GM19239 (cell line): ENCODE data around the gene SPATA31E1.
"Not testable (repeated sequence)": the region's sequence is repeated elsewhere in the genome, so short reads cannot be mapped to it uniquely, and the experiment has no call there.

Experiments used
- DNase-seq: peaks from one replicate; pipeline ENCODE4 v3.0.0; 2011; ENCODE audit warnings: low spot score; ENCODE audit not compliant: insufficient read length
- FAIRE-seq: peaks from 2 replicates; lab custom pipeline; 2011; peaks lifted over from hg19 to GRCh38; lab: Jason Lieb, UNC

The SPATA31E1 gene

DNA sequence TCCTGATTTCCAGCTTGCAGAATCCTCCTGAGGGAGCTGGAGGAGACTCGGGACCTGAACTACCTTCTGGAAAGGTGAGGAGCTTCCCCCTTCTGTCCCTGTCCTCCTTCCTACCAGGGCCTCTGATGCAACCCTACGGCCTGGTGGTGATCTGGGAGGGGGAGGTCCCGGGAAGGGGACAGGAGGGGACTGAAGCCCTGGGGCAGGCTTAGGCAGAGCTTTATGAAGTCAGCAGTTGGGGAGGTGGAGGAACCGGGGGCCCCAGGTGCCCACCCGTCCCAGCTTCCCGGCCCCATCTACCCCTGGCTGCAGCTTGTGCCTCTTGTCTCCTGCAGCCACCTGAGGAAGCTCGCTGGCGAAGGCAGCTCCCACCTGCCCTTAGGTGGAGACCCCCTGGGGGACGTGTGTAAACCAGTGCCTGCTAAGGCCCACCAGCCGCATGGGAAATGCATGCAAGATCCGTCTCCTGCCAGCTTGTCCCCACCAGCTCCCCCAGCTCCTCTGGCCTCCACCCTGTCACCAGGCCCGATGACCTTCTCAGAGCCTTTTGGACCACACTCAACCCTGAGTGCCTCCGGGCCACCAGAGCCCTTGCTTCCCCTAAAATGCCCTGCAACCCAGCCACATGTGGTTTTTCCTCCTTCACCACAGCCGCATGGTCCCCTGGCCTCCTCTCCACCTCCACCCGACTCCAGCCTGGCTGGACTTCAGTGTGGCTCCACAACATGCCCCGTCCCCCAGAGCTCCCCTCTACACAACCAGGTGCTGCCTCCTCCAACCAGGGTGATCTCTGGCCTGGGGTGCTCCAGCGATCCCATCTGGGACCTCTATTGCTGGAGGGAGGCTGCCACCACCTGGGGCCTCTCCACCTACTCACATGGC lies 2.1 kb downstream of the SPATA31E1 start:
- FAIRE-seq, result no peak
- no peak for DNase-seq

DNA sequence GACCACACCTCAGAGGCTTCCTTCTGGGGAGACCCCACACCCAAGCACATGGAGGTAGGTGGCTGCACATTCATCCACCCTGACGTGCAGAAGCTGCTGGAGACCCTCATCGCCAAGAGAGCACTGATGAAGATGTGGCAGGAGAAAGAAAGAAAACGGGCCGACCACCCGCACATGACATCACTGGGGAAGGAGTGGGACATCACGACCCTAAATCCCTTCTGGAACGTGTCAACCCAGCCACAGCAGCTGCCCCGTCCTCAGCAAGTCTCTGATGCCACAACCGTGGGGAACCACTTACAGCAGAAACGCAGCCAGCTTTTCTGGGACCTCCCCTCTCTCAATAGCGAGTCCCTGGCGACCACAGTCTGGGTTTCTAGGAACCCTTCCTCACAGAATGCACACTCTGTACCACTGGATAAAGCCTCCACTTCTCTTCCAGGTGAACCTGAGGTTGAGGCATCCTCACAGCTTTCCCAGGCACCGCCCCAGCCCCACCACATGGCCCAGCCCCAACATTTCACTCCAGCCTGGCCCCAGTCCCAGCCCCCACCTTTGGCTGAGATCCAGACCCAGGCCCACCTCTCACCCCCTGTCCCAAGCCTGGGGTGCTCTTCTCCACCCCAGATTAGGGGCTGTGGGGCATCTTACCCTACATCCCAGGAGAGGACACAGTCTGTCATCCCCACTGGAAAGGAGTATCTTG lies 3.0 kb downstream of the SPATA31E1 start:
- DNase-seq (no peak), FAIRE-seq (no peak)

DNA sequence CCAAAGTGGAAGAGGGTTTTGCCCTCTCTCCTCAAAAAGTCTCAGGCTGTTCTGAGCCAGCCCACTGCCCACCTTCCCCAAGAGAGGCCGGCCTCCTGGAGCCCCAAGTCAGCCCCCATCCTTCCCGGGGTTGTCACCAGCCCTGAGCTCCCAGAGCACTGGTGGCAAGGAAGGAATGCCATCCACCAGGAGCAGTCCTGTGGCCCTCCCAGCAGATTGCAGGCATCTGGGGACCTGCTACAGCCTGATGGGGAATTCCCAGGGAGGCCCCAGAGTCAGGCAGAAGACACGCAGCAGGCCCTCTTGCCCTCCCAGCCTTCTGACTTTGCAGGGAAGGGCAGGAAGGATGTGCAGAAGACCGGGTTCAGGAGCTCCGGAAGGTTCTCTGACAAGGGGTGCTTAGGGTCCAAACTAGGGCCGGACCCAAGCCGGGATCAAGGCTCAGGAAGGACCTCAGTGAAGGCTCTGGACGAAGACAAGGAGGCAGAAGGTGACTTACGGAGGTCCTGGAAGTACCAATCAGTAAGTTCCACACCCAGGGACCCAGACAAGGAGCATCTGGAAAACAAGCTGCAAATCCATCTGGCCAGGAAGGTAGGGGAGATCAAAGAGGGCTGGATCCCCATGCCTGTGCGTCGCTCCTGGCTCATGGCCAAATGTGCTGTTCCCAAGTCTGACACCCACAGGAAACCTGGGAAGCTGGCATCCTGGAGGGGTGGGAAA lies 3.7 kb downstream of the SPATA31E1 start:
- FAIRE-seq (no peak), DNase-seq (no peak)

DNA sequence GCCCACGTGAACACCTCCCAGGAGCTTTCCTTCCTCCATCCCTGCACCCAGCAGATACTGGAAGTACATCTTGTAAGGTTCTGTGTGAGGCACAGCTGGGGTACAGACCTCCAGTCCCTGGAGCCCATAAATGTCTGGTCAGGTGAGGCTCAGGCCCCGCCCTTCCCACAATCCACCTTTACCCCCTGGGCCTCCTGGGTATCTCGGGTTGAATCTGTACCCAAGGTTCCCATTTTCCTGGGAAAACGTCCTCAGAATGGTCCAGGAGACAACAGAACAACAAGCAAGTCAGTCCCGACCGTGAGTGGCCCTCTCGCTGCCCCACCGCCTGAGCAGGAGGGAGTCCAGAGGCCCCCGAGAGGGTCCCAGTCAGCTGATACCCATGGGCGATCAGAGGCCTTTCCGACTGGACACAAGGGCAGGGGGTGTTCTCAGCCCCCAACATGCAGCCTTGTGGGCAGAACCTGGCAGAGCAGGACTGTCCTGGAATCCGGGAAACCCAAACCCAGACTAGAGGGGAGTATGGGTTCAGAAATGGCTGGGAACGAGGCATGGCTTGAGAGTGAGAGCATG lies 4.3 kb downstream of the SPATA31E1 start:
- FAIRE-seq, result no peak
- no peak for DNase-seq

DNA sequence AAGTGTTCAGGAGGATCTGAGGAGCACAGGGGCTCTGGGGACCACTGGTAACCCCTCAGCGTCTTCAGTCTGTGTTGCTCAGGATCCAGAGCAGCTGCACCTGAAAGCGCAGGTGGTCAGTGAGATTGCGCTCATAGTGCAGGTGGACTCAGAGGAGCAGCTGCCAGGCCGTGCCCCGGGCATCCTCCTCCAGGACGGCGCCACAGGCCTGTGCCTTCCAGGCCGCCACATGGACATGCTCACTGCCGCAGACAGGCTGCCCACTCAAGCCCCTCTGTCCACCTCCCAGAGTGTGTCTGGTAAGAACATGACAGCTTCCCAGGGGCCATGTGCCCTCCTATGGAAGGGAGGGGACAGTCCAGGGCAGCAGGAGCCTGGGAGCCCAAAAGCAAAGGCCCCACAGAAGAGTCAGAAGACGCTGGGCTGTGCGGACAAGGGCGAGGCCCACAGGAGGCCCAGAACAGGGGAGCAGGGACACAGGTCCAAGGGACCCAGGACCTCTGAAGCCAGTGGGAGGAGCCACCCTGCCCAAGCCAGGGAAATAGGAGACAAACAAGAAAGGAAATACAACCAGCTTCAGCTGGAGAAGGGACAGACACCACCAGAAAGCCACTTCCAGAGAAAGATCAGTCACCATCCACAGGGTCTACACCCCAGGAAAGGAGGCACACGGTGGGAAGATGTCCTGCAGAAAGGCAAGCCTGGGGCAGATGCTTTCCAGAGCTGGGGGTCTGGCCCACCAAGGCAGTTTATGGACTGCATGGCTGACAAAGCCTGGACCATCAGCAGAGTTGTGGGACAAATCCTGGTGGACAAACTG lies 5.2 kb downstream of the SPATA31E1 start:
- FAIRE-seq (no peak), DNase-seq (no peak)

DNA sequence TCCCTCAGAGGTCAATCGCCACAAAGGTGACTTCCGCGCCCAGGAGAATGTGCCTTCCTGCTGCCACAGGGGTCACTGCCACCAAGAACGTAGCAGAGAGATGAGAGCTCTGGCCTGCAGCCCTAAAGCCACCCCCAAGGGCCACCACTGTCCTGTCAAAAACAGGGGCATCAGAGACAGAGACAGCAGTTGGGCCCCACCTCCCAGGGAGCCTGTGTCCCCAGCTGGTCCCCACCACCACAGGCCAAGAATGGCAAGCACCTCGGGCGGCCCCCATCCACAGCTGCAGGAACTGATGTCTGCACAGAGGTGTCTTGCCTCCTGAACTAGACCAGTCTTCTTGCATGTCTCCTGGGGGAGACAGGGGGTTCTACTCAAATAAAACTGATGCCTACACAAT lies 5.8 kb downstream of the SPATA31E1 start:
- no peak for DNase-seq
- no peak for FAIRE-seq

DNA sequence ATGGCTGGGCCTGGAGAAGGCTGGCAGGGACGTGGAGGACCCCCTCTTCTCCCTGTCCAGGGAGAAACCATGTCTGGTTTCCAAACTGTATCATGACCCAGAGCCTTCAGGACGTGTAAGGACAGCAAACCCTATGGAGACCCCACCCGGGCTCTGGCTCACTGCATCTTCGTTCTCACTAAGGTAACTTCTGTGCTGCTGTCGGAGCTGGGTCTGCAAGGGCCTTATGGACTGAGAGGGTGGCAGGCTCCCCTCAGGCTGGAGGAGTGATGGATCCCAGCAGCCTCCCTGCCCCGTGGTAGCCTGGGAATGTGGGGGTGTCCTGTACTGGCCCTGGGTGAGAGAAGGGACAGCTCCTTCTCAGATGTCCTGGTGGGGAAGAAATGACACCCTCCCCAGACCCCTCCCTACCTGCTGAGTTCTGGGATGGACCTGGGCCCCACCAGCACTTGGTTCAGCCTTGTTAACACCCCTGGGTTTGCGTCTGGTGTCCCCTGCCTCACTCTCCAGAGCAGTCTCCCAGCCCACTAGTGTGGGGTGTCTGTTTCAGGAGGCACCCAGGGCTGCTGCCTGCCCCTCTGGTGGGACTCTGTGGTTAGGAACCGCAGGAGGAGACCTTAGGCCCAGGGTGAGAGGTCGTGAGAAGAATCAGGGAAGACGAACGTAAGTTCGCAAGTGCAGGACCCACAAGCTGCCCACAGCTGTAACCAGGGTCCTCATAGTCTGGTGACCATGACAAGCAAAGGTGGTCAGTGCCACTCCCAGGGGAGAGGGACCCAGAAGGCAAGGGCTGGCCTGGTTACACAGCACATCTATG lies 6.6 kb downstream of the SPATA31E1 start:
- DNase-seq (no peak), FAIRE-seq (no peak)

DNA sequence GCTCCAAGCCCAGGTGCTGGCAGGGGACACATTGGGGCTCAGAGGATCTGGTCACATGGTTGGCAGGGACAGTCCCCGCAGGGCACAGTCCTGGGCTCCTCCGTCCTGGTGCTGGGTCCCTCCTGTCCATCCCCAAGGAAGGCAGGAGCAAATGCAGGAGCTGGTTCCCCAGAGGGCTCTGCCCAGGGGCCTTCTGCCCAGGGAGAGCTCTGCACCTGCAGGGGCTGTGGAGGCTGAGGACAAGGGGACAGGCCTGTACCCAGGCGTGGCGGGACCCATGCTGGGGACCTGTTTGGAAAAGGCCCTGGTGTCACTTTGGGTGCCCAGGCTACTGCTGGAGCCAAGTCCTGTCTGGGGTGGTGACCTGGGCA lies 7.2 kb downstream of the SPATA31E1 start:
- no peak for FAIRE-seq
- DNase-seq, result no peak

DNA sequence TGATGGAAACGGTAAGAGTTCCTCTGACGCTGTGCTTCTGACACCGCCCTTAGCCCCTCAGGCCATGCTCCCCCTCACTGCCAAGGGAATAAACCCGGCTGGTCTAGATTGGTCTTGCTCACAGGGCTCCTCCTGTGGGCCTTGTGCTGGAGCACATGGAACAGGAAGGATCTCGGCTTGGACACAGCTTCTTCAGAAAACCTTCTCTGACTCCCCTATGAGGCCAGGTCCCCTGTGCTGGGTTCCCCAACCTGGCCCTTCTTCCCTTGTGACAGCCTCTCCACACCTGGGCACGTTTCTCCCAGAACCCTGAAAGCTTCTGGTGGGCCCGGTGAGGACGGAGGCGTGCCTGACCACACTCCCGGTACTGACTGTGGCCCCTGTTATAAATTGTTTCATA lies 8.2 kb downstream of the SPATA31E1 start:
- DNase-seq, result no peak
- FAIRE-seq, result no peak

DNA sequence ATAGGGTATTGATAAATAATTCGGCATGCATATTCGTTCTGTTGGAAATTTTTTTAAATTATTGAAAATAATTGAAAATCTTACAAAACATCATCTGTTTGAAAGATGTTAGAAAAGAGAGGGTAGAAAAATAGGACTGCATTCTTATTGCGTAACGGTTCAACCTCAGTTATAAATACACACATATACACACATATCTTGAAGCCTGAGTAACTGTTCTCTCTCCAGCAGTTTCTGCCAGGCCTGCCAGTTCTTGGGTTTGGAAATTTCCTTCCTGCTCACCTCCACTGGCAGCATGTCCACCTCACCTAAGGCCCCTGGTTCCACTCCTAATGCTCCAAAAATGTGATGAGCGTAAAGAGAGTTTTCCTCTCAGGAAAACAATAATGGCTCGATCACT lies 9.1 kb downstream of the SPATA31E1 start:
- FAIRE-seq (no peak), DNase-seq (no peak)

DNA sequence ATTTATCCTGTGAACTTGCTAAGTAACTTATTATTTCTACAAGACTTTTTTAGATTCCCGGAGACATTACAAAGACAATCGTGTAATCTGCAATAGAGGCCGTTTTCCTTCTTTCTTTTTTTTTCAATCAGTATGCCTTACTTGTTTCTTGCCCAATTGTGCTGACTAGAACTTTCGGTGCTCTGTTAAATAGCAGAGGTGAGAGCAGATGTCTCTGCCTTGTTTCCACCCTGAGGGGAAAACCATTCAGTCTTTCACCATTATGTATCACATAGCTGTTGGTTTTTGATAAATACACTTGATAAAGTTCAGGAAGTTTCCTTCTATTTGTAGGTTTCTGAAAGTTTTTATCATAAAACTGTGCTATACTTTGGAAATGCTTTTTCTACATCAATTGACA lies 10.3 kb downstream of the SPATA31E1 start:
- no peak for FAIRE-seq
- no peak for DNase-seq

DNA sequence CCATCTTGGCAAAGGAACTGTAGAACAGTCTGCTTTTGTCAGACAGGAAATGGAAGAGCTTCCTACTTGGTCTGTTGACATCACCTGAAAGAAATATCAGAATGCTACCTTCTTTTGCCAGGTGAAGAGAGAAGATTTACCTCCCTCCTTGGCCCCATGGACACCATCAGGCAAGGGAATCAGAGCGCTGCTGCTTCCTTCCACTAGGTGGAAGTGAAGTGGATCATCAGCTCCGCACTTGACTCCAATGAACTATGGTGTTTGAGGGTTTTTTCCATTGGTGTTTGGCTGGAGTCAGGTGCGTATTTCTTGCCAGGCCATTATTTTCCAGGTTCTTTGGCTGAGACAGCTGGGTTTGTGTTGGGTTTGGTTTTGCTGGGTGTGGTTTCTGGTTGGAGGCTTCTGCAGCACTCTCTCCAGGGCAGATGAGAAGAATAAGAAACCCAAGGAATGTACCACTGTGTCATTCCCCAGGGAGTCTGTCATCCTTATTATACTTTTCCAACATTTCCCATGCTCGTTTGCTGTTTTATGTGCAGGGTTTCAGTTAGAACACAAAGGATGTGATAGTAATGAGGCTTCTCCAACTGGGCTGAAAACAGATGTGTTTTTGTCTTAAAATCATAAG lies 12.4 kb downstream of the SPATA31E1 start:
- DNase-seq, result no peak
- no peak for FAIRE-seq

DNA sequence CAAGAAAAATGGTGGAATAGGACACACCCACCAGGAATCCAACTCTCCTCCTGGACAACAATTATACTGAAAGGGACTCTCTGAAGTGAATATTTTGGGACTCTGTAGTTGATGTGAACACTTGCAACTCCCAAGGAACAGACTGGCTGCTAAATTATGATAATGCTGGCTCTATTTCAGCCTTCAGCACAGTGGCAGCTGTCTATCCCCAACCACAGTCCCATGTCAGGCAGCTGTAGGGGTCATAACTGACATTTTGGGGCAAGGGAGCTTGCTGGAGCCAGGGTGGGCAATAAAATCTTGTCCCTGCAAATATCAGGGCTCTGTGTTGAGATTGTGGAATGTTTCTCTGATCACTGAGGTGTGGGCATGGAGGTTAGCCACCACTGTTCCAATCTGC lies 14.2 kb downstream of the SPATA31E1 start:
- DNase-seq, result no peak
- no peak for FAIRE-seq

DNA sequence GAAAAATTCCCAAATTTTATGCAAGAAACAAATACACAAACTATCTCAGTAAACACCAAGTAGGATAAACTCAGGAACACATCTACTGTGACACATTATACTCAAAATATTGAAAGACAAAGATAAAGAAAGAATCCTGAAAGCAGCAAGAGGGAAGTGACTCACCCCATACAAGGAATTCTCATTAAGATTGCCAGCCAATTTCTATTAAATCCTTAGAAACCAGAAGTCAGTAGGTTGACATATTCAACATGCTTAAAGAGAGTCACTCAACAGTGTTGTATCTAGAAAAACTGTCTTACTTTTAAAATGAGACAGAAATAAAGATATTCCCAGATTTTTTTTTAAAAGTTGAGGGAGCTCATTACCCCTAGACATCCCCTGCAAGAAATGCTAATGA lies 15.5 kb downstream of the SPATA31E1 start:
- DNase-seq, result no peak
- FAIRE-seq, result no peak

DNA sequence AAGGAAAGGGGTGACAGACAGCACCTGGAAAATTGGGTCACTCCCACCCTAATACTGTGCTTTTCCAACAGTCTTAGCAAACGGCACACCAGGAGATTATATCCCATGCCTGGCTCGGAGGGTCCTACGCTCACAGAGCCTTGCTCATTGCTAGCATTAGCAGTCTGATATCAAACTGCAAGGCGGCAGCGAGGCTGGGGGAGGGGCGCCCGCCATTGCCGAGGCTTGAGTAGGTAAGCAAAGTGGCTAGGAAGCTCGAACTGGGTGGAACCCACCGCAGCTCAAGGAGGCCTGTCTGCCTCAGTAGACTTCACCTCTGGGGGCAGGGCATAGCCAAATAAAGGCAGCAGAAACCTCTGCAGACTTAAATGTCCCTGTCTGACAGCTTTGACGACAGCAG lies 19.7 kb downstream of the SPATA31E1 start:
- DNase-seq, FAIRE-seq: not testable (repeated sequence)

DNA sequence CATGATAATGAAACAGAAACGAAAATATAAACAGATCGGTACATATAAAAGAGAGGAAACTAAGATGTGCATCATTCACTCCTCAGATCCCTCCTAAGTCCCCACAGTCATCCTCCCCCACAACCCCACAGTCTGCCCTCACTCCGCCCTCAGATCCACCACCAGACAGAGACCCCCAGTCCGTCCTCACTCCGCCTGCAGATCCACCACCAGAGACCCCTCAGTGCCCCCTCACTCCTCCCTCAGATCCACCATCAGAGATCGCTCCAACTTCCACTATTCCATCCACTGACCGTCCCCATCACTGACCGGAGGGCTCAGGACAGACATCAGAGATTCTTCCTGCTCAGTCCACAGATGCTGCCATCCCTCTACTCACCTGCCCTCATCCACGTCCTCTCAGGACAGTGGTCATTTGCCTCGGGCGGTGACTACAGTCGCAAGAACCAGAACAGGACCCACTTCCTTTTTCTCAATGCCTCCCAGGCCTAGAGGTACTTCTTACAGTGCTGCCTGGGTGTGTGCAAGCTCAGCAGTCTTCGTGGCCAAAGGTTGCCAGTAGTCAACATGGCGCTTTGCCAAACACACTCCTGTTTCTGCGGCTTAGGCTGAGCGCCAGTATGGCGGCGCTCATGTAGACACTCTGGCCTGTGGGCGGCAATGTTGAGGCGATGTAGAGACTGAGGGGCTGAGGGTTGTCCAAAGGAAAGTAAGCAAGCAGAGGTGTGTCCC lies 26.8 kb downstream of the SPATA31E1 start:
- FAIRE-seq (no peak), DNase-seq (no peak)

DNA sequence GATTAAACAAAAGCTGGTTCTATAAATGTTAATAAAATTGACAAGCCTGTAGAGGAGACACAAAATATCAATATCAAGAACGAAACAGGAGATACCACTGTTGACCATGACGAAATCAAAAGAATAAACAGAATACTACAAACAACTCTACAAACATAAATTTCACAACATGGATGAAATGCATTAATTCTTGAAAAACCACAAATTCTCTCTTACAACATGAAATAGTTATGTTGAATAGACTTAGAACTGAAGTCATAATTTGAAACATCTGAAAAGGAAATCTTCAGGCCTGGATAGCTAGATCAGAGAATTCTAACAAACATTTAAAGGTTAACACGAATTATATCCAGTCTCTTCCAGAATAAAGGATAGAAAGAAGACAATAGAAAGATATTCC lies 28.1 kb downstream of the SPATA31E1 start:
- DNase-seq, result no peak
- no peak for FAIRE-seq

DNA sequence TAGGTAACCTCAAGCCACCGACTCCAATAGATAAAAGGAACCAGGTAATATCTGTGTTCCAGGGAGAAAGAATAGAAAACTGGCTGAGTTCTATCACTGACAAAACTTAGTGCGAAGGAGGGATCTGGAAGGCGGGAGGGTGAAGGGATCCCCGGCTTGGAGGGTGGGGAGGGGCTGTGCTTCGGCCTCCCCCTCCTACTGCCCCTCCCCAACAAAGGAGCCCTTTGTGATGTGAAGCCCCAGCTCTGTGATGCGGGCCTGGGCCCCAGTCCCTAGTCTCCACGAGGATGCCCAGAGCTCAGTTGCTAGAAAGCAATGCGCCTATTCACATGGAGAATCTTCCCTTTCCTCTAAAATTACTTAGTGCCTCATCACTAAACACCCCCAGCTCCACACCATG lies 35.0 kb downstream of the SPATA31E1 start, which contains the start of gene SPATA31C1:
Gene SPATA31C1, plus strand, starts transcription at position 301 of the 400 bp plus-strand sequence.
- DNase-seq, FAIRE-seq: not testable (repeated sequence)
